ENCODE results near the gene RAB21. TPM values are rescaled to one million over a fixed set of nuclear protein-coding genes. Genes with fewer than 3 reads are reported as not detected.

RAB21 gene
- total and polyA plus RNA-seq, 7 experiments from 2014 or later, result 21.8 to 81.7 (median 67.5) TPM

DNA sequence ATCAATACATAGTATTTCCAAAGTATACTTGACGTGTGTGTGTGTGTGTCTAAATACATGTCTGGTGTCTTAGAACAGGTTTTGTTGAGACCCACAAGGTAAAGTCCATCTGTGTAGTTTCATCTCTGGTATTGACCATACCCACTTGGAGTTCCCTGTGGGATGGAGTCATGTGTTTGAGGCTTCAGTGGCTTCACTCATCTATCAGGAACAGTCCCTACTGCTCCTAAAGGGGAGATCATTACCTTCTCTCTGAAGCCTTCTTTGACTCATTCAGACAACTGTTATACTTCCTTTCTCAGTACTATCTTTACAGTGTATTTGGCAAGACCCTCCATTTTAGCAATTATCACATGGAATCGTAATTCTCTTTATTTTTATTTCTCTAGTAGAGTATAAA, 14.2 kb downstream of the RAB21 start:
- Mint-ChIP-seq H3K27ac (peak overlapping the region in 6 of 9 donors; percentile 25 to 89 (median 44)), H3K4me3 (peak overlapping the region in 3 of 10 donors; percentile 6 to 46 (median 8)), H3K36me3 (peaks cover 4 to 40% (median 33%) of the 10 kb centered on the region in 5 donors), H3K9me3 (peaks cover 0 to 12% (median 0%) of the 10 kb centered on the region in 11 donors), H3K27me3 (no peaks in the 10 kb centered on the region), H3K4me1 (peaks cover 20 to 60% (median 57%) of the 10 kb centered on the region in 7 donors)
- CTCF ChIA-PET, result no interaction called here
- Histone ChIP-seq H3K27me3 (ENCODE audit: control insufficient read depth in 2 of 2, insufficient read depth in 2 of 2, low read length in 2 of 2) (no peaks in the 10 kb centered on the region), H3K9me3 (ENCODE audit: control insufficient read depth in 2 of 3, low read length in 3 of 3) (no peaks in the 10 kb centered on the region), H3K36me3 (ENCODE audit: control insufficient read depth in 2 of 3, insufficient read depth in 3 of 3, low read length in 3 of 3) (peaks cover 0 to 32% (median 24%) of the 10 kb centered on the region in 3 experiments), H3K27ac (ENCODE audit: low read depth, low read length) (no peak overlapping the region), H3K4me3 (ENCODE audit: low read length) (no peak overlapping the region), H3K4me1 (ENCODE audit: control insufficient read depth in 2 of 2, insufficient read depth in 2 of 2, low read length in 2 of 2) (peaks cover 14 to 19% of the 10 kb centered on the region in 2 donors)
- intact Hi-C loops (cut with micrococcal nuclease), result no loop called here
- ATAC-seq, result no peak
- no peak for DNase-seq
- POLR2A ChIA-PET, result no interaction called here

DNA sequence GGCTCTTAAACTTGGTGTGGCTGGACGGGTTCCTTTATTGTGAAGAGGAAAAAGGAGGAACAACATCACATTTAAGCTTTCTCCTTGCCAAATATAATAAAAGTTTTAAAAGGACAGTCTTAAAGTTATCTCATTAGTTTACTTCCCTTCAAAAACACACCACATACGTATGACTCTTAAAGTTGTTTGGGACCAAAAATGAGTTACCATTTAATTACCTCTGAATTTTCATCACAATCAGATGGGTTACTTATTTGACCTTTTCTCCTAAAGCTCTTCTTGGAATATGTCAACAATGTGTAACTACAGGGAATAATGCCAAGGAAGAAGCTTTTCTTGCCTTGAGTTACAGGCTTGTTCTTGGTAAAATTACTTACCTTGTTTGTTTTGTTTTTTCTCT, 16.4 kb downstream of the RAB21 start:
- H3K4me3 Mint-ChIP-seq, result no peak overlapping the region

DNA sequence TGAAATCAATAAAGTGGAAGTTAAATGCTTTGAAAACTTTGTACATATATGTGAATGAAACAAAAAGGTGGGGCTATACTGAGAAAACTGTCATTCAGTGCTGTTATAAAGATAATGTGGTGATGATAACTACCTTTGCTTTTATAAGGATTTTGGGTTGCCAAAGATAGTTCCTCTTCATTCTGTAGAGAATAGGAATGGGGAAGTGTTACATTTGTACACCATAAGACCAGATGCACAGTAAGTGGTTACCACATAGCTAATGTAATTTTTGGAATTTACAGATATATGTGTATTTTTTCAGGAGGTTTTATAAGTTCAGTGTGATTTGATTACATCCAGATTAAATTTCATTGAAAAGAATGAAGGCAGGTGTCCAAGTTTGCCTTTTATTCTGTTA, 18.1 kb downstream of the RAB21 start:
- peak overlapping the region in 2 of 9 donors; percentile 18 to 45 for H3K27ac Mint-ChIP-seq
- no peak overlapping the region for H3K27ac ChIP-seq (ENCODE audit: low read depth, low read length)
- peaks cover under 1% of the 10 kb centered on the region in 2 donors for H3K4me1 ChIP-seq (ENCODE audit: control insufficient read depth in 2 of 2, insufficient read depth in 2 of 2, low read length in 2 of 2)
- H3K36me3 ChIP-seq (ENCODE audit: control insufficient read depth in 2 of 3, insufficient read depth in 3 of 3, low read length in 3 of 3), result peaks cover 0 to 36% (median 24%) of the 10 kb centered on the region in 3 experiments
- H3K9me3 Mint-ChIP-seq, result no peaks in the 10 kb centered on the region
- no peaks in the 10 kb centered on the region for H3K9me3 ChIP-seq (ENCODE audit: control insufficient read depth in 2 of 3, low read length in 3 of 3)
- H3K27me3 Mint-ChIP-seq, result no peaks in the 10 kb centered on the region
- CTCF ChIA-PET, result interaction anchor here (1.2 kb wide), 1 partner anchor 74 kb away, joined by 4 read pairs; no protein-coding TSS in a partner anchor
- no peak overlapping the region for H3K4me3 ChIP-seq (ENCODE audit: low read length)
- H3K4me3 Mint-ChIP-seq, result no peak overlapping the region
- intact Hi-C loops (cut with micrococcal nuclease), result loop anchor here in 1 of 2 donors (2.0 kb wide), 1 partner anchor 16 kb away; no protein-coding TSS in a partner anchor
- no peaks in the 10 kb centered on the region for H3K27me3 ChIP-seq (ENCODE audit: control insufficient read depth in 2 of 2, insufficient read depth in 2 of 2, low read length in 2 of 2)
- peaks cover 8 to 34% (median 17%) of the 10 kb centered on the region in 5 donors for H3K36me3 Mint-ChIP-seq
- ATAC-seq, result peak; percentile 53
- peaks cover 9 to 32% (median 19%) of the 10 kb centered on the region in 7 donors for H3K4me1 Mint-ChIP-seq
- POLR2A ChIA-PET, result no interaction called here
- DNase-seq, result no peak

More for the DNA sequence above, 16.4 kb downstream of the RAB21 start:
- peaks cover 8 to 29% (median 21%) of the 10 kb centered on the region in 5 donors for H3K36me3 Mint-ChIP-seq
- peaks cover 12 to 44% (median 36%) of the 10 kb centered on the region in 7 donors for H3K4me1 Mint-ChIP-seq
- Histone ChIP-seq H3K4me1 (ENCODE audit: control insufficient read depth in 2 of 2, insufficient read depth in 2 of 2, low read length in 2 of 2) (peaks cover 14% of the 10 kb centered on the region in 2 donors), H3K36me3 (ENCODE audit: control insufficient read depth in 2 of 3, insufficient read depth in 3 of 3, low read length in 3 of 3) (peaks cover 0 to 32% (median 24%) of the 10 kb centered on the region in 3 experiments), H3K27ac (ENCODE audit: low read depth, low read length) (no peak overlapping the region), H3K9me3 (ENCODE audit: control insufficient read depth in 2 of 3, low read length in 3 of 3) (no peaks in the 10 kb centered on the region), H3K4me3 (ENCODE audit: low read length) (no peak overlapping the region), H3K27me3 (ENCODE audit: control insufficient read depth in 2 of 2, insufficient read depth in 2 of 2, low read length in 2 of 2) (no peaks in the 10 kb centered on the region)
- ChIA-PET POLR2A (interaction anchor here (0.6 kb wide), 1 partner anchor 98 kb away, joined by 3 read pairs; no protein-coding TSS in a partner anchor), CTCF (interaction anchor here (0.8 to 1.2 kb wide), 2 partner anchors 9 to 24 kb away, joined by 3 to 5 read pairs; no protein-coding TSS in a partner anchor)
- H3K27me3 Mint-ChIP-seq, result no peaks in the 10 kb centered on the region
- intact Hi-C loops (cut with micrococcal nuclease), result no loop called here
- H3K27ac Mint-ChIP-seq, result peak overlapping the region in 1 of 9 donors; percentile 21
- H3K9me3 Mint-ChIP-seq, result peaks cover 0 to 2% (median 0%) of the 10 kb centered on the region in 11 donors
- DNase-seq (no peak), ATAC-seq (no peak)

GRCh38 chr12:71780237-71780822, 25.7 kb downstream of the RAB21 start:
- intact Hi-C loops (cut with micrococcal nuclease), result loop anchor here (1.0 kb wide), 2 partner anchors 66 to 155 kb away; no protein-coding TSS in a partner anchor
- DNase-seq (peak in 7 of 9 donors; percentile 14 to 61 (median 50)), ATAC-seq (peak; percentile 68)
- ChIA-PET POLR2A (interaction anchor here (1.3 to 2.5 kb wide), 4 partner anchors 22 to 66 kb away, joined by 4 to 14 read pairs (median 6); partner anchors contain the start of gene RAB21), CTCF (interaction anchor here (0.6 to 3.2 kb wide), 13 partner anchors 12 to 314 kb away, joined by 3 to 38 read pairs (median 5); partner anchors contain the start of gene TBC1D15)
- Mint-ChIP-seq H3K36me3 (peaks cover 0 to 33% (median 11%) of the 10 kb centered on the region in 5 donors), H3K27ac (peak overlapping the region; percentile 9 to 83 (median 32)), H3K9me3 (no peaks in the 10 kb centered on the region), H3K4me3 (no peak overlapping the region), H3K4me1 (peaks cover 0 to 23% (median 6%) of the 10 kb centered on the region in 7 donors), H3K27me3 (no peaks in the 10 kb centered on the region)
- H3K9me3 ChIP-seq (ENCODE audit: control insufficient read depth in 2 of 3, low read length in 3 of 3), result no peaks in the 10 kb centered on the region
- no peaks in the 10 kb centered on the region for H3K4me1 ChIP-seq (ENCODE audit: control insufficient read depth in 2 of 2, insufficient read depth in 2 of 2, low read length in 2 of 2)
- H3K27me3 ChIP-seq (ENCODE audit: control insufficient read depth in 2 of 2, insufficient read depth in 2 of 2, low read length in 2 of 2), result no peaks in the 10 kb centered on the region
- H3K4me3 ChIP-seq (ENCODE audit: low read length), result no peak overlapping the region
- peak overlapping the region; percentile 38 for H3K27ac ChIP-seq (ENCODE audit: low read depth, low read length)
- H3K36me3 ChIP-seq (ENCODE audit: control insufficient read depth in 2 of 3, insufficient read depth in 3 of 3, low read length in 3 of 3), result peaks cover 0 to 21% (median 5%) of the 10 kb centered on the region in 3 experiments

DNA sequence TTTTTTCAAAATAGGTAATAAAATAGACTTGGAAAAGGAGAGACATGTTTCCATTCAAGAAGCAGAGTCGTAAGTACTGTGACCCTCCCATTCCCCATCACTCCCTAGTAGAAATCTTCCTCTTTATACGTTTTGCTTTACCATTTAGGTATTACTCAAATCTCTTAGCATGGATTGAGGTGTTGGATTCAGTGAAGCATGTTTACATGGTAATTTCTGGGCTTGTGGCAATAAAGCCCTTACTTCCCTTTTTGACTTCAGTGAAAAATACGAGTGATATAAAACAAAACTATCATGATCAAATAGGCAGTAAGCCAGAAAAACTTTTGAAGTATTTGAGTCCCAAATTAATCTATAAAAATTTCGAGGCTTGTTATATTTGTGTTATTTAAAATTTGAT, 27.4 kb downstream of the RAB21 start:
- Mint-ChIP-seq H3K27ac (no peak overlapping the region), H3K9me3 (no peaks in the 10 kb centered on the region), H3K4me1 (peaks cover 5 to 35% (median 12%) of the 10 kb centered on the region in 7 donors), H3K36me3 (peaks cover 0 to 38% (median 18%) of the 10 kb centered on the region in 5 donors), H3K4me3 (no peak overlapping the region), H3K27me3 (no peaks in the 10 kb centered on the region)
- ChIA-PET POLR2A (interaction anchor here (0.7 kb wide), 1 partner anchor 80 kb away, joined by 3 read pairs; no protein-coding TSS in a partner anchor), CTCF (interaction anchor here (0.7 kb wide), 1 partner anchor 139 kb away, joined by 3 read pairs; no protein-coding TSS in a partner anchor)
- Histone ChIP-seq H3K4me1 (ENCODE audit: control insufficient read depth in 2 of 2, insufficient read depth in 2 of 2, low read length in 2 of 2) (no peaks in the 10 kb centered on the region), H3K4me3 (ENCODE audit: low read length) (no peak overlapping the region), H3K27ac (ENCODE audit: low read depth, low read length) (no peak overlapping the region), H3K9me3 (ENCODE audit: control insufficient read depth in 2 of 3, low read length in 3 of 3) (no peaks in the 10 kb centered on the region), H3K27me3 (ENCODE audit: control insufficient read depth in 2 of 2, insufficient read depth in 2 of 2, low read length in 2 of 2) (no peaks in the 10 kb centered on the region), H3K36me3 (ENCODE audit: control insufficient read depth in 2 of 3, insufficient read depth in 3 of 3, low read length in 3 of 3) (peaks cover 0 to 33% (median 5%) of the 10 kb centered on the region in 3 experiments)
- ATAC-seq, result no peak
- DNase-seq, result no peak
- intact Hi-C loops (cut with micrococcal nuclease), result no loop called here

DNA sequence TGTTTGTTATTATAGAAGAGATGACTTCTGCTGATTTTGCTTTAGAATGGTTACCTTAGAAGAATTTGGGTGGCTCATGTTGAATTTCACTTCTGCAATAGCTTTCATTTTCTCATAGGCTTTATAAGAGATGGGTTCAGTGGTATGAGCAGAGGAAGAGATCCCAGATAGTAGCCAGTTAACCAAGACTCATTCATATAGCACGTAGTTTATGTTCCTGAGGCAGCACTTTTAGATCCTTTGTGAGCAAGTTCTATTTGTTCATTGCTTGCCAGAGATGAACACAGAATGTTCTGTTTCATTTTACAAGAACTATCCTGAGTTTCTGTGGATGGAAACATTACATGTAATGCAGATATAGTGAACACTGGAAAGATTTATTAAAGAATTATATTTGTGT, 32.2 kb downstream of the RAB21 start:
- no peak for ATAC-seq
- Mint-ChIP-seq H3K27ac (peak overlapping the region in 6 of 9 donors; percentile 3 to 82 (median 56)), H3K36me3 (peaks cover 0 to 29% (median 19%) of the 10 kb centered on the region in 5 donors), H3K9me3 (no peaks in the 10 kb centered on the region), H3K4me3 (peak overlapping the region in 1 of 10 donors; percentile 32), H3K4me1 (peaks cover 10 to 29% (median 15%) of the 10 kb centered on the region in 7 donors), H3K27me3 (no peaks in the 10 kb centered on the region)
- no peak for DNase-seq
- Histone ChIP-seq H3K4me1 (ENCODE audit: control insufficient read depth in 2 of 2, insufficient read depth in 2 of 2, low read length in 2 of 2) (peaks cover 0 to 6% of the 10 kb centered on the region in 2 donors), H3K9me3 (ENCODE audit: control insufficient read depth in 2 of 3, low read length in 3 of 3) (no peaks in the 10 kb centered on the region), H3K36me3 (ENCODE audit: control insufficient read depth in 2 of 3, insufficient read depth in 3 of 3, low read length in 3 of 3) (peaks cover 0 to 25% (median 5%) of the 10 kb centered on the region in 3 experiments), H3K4me3 (ENCODE audit: low read length) (no peak overlapping the region), H3K27me3 (ENCODE audit: control insufficient read depth in 2 of 2, insufficient read depth in 2 of 2, low read length in 2 of 2) (no peaks in the 10 kb centered on the region), H3K27ac (ENCODE audit: low read depth, low read length) (no peak overlapping the region)
- CTCF ChIA-PET, result no interaction called here
- intact Hi-C loops (cut with micrococcal nuclease), result no loop called here
- POLR2A ChIA-PET, result no interaction called here

Data from naive thymus-derived CD4-positive, alpha-beta T cell (primary cell).